Measurements from ENCODE around the gene ADH7. TPM values are rescaled to one million over a fixed set of nuclear protein-coding genes. Genes with fewer than 3 reads are reported as not detected.
"Not testable (repeated sequence)": the region's sequence is repeated elsewhere in the genome, so short reads cannot be mapped to it uniquely, and the experiment has no call there.

The ADH7 gene
- total RNA-seq, 1 donor from 2014 or later, result not detected

- H3K27ac Mint-ChIP-seq, result no peak overlapping the region
- no peaks in the 10 kb centered on the region for H3K36me3 Mint-ChIP-seq (ENCODE audit: insufficient read depth)
- no peak overlapping the region for H3K4me3 Mint-ChIP-seq (ENCODE audit: low read depth)
- peaks cover 1% of the 10 kb centered on the region for H3K4me1 Mint-ChIP-seq (ENCODE audit: low read depth)
- DNase-seq (ENCODE audit: low spot score, unreplicated experiment), result no peak
- H3K9me3 Mint-ChIP-seq (ENCODE audit: low read depth), result peaks cover 3% of the 10 kb centered on the region
- TF ChIP-seq CTCF (IDR thresholded peaks at IDR 0.05; ENCODE audit: unreplicated experiment), result no peak
- no peaks in the 10 kb centered on the region for H3K27me3 Mint-ChIP-seq
These were observed 52.3 kb downstream of the ADH7 start for GRCh38 chr4:99382745-99383360.

- H3K4me3 Mint-ChIP-seq (ENCODE audit: low read depth), result no peak overlapping the region
- no peak overlapping the region for H3K27ac Mint-ChIP-seq
- no peak for DNase-seq (ENCODE audit: low spot score, unreplicated experiment)
- TF ChIP-seq CTCF (IDR thresholded peaks at IDR 0.05; ENCODE audit: unreplicated experiment), result no peak
- peaks cover 3% of the 10 kb centered on the region for H3K9me3 Mint-ChIP-seq (ENCODE audit: low read depth)
- peaks cover 1% of the 10 kb centered on the region for H3K4me1 Mint-ChIP-seq (ENCODE audit: low read depth)
- H3K27me3 Mint-ChIP-seq, result no peaks in the 10 kb centered on the region
- H3K36me3 Mint-ChIP-seq (ENCODE audit: insufficient read depth), result no peaks in the 10 kb centered on the region
These were observed 53.5 kb downstream of the ADH7 start for GRCh38 chr4:99381588-99382175.

- H3K4me1 Mint-ChIP-seq (ENCODE audit: low read depth), result peaks cover 1% of the 10 kb centered on the region
- no peak for DNase-seq (ENCODE audit: low spot score, unreplicated experiment)
- H3K4me3 Mint-ChIP-seq (ENCODE audit: low read depth), result no peak overlapping the region
- no peaks in the 10 kb centered on the region for H3K36me3 Mint-ChIP-seq (ENCODE audit: insufficient read depth)
- peaks cover 13% of the 10 kb centered on the region for H3K9me3 Mint-ChIP-seq (ENCODE audit: low read depth)
- no peak for TF ChIP-seq CTCF (IDR thresholded peaks at IDR 0.05; ENCODE audit: unreplicated experiment)
- no peak overlapping the region for H3K27ac Mint-ChIP-seq
- H3K27me3 Mint-ChIP-seq, result no peaks in the 10 kb centered on the region
These were observed 55.6 kb downstream of the ADH7 start for GRCh38 chr4:99379571-99379970.

- Mint-ChIP-seq H3K4me3 (ENCODE audit: low read depth) (no peak overlapping the region), H3K9me3 (ENCODE audit: low read depth) (peaks cover 17% of the 10 kb centered on the region), H3K4me1 (ENCODE audit: low read depth) (peaks cover 1% of the 10 kb centered on the region), H3K27me3 (no peaks in the 10 kb centered on the region), H3K36me3 (ENCODE audit: insufficient read depth) (no peaks in the 10 kb centered on the region), H3K27ac (no peak overlapping the region)
- no peak for DNase-seq (ENCODE audit: low spot score, unreplicated experiment)
- TF ChIP-seq CTCF (IDR thresholded peaks at IDR 0.05; ENCODE audit: unreplicated experiment), result no peak
These were observed 56.3 kb downstream of the ADH7 start for GRCh38 chr4:99378876-99379275.

GRCh38 chr4:99377341-99377740 lies 57.8 kb downstream of the ADH7 start:
- H3K4me1 Mint-ChIP-seq (ENCODE audit: low read depth); H3K36me3 Mint-ChIP-seq (ENCODE audit: insufficient read depth); H3K4me3 Mint-ChIP-seq (ENCODE audit: low read depth); H3K27me3 Mint-ChIP-seq; DNase-seq (ENCODE audit: low spot score, unreplicated experiment); H3K27ac Mint-ChIP-seq: not testable (repeated sequence)
- peaks cover 23% of the 10 kb centered on the region for H3K9me3 Mint-ChIP-seq (ENCODE audit: low read depth)
- peak; percentile 51 for TF ChIP-seq CTCF (IDR thresholded peaks at IDR 0.05; ENCODE audit: unreplicated experiment)

GRCh38 chr4:99372464-99372863 lies 62.7 kb downstream of the ADH7 start:
- H3K27ac Mint-ChIP-seq; DNase-seq (ENCODE audit: low spot score, unreplicated experiment); H3K36me3 Mint-ChIP-seq (ENCODE audit: insufficient read depth); H3K4me1 Mint-ChIP-seq (ENCODE audit: low read depth); H3K4me3 Mint-ChIP-seq (ENCODE audit: low read depth); H3K27me3 Mint-ChIP-seq: not testable (repeated sequence)
- H3K9me3 Mint-ChIP-seq (ENCODE audit: low read depth), result peaks cover 26% of the 10 kb centered on the region

- H3K4me3 Mint-ChIP-seq (ENCODE audit: low read depth); H3K27ac Mint-ChIP-seq; H3K36me3 Mint-ChIP-seq (ENCODE audit: insufficient read depth); DNase-seq (ENCODE audit: low spot score, unreplicated experiment); H3K4me1 Mint-ChIP-seq (ENCODE audit: low read depth); H3K27me3 Mint-ChIP-seq: not testable (repeated sequence)
- H3K9me3 Mint-ChIP-seq (ENCODE audit: low read depth), result peaks cover 15% of the 10 kb centered on the region
These were observed 67.3 kb downstream of the ADH7 start for GRCh38 chr4:99367817-99368216.
